Measurements from ENCODE around the gene NUSAP1.
"Not testable (repeated sequence)": the region's sequence is repeated elsewhere in the genome, so short reads cannot be mapped to it uniquely, and the experiment has no call there.

NUSAP1 gene

DNA sequence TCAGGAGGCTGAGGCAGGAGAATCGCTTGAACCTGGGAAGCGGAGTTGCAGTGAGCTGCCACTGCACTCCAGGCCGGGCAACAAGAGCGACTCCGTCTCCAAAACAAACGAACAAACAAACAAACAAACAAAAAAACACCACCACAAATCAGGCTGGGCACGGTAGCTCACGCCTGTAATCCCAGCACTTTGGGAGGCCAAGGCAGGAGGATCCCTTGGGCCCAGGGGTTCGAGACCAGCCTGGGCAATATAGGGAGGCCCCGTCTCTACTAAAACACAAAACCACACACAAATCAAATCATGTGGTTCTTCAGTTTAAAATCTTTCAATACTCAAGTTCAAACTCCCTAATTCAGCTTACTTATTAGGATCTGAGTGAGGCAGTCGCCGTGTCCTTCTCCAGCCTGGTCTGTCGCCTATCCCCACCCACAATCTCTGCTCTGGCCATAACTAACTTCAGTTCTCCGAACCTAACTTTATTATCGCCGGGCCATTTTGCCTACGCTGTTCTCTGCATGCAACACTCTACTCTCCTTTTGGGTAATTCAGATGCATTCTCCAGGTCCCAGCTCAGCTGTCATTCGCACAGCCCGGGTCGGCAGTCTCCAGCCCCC is 83.6 kb downstream of the NUSAP1 start:
- DNase-seq = no peak

- peak; percentile 97 for DNase-seq
Observed at GRCh38 chr15:41416742-41417417, 84.2 kb downstream of the NUSAP1 start, which contains the start of gene RTF1. Gene RTF1, plus strand, starts transcription at chr15:41417095. Its CDS starts 21 bp downstream, at chr15:41417116.

DNA sequence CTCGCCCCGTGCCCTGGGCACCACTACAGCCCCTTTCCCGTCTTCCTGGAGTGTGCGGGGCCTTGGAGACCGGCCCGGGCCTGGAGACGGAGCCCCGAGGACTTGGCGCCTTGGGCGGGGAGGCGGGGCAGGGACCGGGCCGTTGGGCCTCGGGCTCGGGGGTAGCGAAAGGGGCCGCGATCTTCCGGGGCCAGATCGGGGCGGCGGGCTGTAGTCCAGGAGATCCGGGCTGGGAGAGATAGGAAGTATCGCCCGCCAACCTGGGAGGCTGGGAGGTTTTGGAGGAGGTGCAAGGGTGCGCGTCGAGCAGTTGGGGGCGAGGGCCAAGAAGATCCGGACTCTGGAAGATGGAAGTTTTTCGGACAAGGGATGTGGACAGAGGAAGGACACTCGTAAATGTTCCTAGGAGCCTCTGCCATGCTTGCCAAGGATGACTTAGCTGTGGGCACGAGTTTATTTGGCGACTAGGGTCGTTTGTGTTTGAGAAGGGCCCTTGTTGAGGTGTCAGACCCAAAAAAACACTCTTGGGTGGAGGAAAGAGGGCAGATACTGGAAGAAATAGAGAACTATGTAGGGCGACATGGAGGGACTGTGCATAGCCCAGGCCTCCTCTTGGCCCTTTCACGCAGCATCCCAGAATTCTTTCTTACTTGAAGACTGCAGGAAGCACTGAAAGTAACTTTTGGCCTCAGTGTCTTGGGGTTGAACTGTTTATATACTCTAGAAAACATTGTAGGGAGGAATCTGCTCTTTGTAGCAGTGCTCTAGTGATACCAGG is 84.9 kb downstream of the NUSAP1 start:
- DNase-seq = no peak

- no peak for DNase-seq
Observed at GRCh38 chr15:41423979-41424659, 91.4 kb downstream of the NUSAP1 start.

DNA sequence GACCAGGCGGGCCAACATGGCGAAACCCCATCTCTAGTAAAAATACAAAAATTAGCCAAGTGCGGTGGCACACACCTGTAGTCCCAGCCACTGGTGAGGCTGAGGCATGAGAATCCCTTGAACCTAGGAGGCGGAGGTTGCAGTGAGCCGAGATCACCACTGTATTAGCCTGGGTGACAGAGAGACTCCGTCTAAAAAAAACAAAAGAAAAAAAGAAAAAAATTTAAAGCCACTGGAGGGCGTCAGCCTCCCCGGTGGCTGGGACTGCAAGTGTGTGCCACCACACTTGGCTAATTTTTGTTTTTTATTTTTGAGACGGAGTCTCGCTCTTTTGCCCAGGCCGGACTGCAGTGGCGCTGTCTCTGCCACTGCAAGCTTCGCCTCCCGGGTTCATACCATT is 92.1 kb downstream of the NUSAP1 start:
- no peak for DNase-seq

- DNase-seq = not testable (repeated sequence)
Observed at GRCh38 chr15:41425907-41426306, 93.2 kb downstream of the NUSAP1 start.

DNA sequence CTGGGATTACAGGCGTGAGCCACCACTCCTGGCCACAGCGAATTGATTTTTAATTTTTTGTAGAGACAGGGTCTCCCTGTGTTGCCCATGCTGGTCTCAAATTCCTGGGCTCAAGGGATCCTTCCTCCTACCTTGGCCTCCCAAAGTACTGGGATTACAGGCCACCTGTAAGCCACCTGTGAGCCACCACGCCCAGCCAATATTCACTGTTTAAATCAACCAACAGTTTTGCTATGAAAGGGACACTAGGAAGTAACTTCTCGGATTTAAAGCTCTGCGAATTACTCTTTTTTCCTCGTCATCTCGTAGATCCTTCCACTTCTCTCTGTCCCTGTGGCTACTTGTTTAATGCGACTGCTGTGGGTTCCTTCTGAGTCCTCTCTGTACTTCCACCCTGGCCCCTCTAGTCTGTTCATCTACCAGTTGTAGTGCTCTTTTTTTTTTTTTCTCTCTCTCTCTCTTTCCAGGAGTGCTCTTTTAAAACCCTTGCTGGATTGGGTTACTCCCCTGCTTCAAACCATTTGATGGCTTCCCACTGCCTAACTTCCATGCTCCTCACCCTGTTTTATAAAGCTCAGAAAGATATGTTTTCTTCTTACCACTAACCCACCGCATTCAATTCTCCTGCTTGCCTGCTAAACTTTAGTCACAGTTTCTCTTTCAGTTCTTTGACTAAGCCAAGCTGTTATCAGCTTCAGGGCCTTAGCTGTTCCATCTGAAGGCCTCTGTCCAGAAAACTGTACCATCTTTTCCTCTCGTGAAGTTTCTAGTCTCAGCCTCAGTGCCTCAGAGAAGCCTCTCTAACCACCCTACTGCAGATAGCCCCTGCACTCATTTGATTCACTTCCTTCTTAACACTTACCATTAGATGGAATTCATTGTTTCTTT is 96.6 kb downstream of the NUSAP1 start:
- no peak for DNase-seq
